DMS79 (cell line): ENCODE results near the gene WWC2.

ENCODE experiments used
- DNase-seq: peaks from one replicate; lab custom pipeline; 2025; lab: John Stamatoyannopoulos, UW

WWC2 gene

GRCh38 chr4:183354219-183354618 lies 255.2 kb downstream of the WWC2 start:
- DNase-seq: no peak

GRCh38 chr4:183355405-183355804 lies 256.3 kb downstream of the WWC2 start:
- DNase-seq: no peak

DNA sequence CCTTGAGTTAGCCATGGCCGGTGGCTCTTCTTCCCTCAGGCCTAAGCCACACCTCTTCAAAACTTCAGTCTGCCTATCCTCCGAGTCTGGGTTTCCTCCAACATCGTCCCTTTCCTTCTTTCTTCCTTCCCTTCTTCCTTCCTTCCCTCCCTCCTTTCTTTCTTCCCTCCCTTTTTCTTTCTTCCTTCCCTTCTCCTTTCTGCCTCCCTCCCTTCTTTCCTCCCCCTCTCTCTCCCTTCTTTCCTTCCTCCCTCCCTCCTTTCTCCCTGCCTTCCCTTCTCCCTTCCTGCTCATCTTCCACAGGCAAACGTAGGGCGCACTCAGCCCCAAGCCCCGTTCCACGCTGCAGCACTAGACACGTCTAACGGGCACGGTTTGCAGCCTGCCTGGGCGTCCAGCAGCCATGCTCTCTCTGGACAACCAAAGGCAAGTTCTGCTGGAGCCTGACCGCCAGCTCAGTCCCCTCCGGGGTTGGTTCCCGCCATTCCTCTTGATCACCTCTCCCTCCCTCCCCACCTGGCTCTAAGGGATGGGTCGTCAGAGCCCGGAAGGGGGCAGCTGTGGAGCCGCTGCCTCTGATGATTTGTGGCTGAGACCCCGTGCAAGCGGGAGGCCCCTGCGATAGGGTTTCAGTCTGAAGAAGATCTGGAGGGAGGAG lies 257.2 kb downstream of the WWC2 start:
- peak; percentile 68 for DNase-seq

GRCh38 chr4:183356931-183357675 lies 258.0 kb downstream of the WWC2 start:
- peak; percentile 78 for DNase-seq

DNA sequence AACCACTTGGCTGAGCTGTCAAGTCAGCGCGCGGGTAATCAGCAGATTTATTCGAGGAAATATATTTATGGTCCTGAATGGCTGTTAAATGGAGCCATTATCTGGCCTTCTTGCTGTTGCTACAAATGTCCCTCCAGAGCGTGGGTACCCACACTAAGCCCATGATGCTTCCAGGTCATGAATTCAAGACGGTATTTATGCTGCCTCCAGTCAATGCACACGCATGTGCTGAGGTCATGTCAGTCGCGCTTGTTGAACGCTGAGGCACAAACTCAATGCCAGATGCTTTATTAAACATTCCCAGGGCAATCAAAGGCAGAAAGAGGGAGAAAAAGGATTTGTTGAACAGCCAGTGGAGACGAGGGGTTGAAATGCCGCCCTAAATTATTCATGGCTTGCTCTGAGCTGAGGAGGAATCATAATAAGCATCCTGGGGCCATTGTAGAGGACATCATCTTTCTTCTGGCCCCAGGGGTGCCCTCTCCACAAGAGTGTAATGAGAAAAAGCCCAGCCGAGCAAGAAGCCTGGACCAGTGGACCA lies 259.2 kb downstream of the WWC2 start:
- no peak for DNase-seq

DNA sequence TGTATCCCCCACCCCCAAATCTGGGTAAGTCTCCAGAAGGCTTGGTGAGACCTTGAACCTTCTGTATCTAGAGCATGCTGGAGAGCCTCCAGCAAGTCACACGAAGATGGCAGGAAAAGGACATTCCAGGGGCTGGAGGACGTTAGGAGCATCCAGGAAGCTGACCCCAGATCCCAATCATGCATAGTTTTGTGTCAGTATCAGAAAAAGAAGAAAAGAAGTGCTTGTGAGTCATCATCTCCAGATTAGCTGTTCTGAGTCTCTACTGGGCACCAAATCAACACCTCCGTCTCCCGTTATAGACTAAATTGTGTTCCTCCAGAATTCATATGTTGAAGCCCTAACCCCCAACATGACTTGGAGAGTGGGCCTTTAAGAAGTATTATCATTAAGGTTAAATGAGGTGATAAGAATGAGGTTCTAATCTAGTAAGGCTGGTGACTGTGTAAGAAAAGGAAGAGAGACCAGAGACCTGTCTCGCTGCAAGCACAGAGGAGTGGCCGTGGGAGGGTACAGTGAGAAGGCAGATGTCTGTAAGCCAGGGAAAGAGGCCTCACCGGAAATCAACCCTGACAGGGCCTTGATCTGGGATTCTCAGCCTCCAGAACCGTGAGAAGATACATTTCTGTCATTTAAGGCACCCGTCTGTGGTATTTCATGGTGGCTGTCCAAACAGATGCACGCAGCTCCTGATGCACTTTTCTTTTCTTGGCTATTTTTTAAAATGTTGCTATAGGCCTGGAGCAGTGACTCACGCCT lies 261.3 kb downstream of the WWC2 start:
- DNase-seq: no peak

GRCh38 chr4:183362036-183362435 lies 263.0 kb downstream of the WWC2 start:
- no peak for DNase-seq

DNA sequence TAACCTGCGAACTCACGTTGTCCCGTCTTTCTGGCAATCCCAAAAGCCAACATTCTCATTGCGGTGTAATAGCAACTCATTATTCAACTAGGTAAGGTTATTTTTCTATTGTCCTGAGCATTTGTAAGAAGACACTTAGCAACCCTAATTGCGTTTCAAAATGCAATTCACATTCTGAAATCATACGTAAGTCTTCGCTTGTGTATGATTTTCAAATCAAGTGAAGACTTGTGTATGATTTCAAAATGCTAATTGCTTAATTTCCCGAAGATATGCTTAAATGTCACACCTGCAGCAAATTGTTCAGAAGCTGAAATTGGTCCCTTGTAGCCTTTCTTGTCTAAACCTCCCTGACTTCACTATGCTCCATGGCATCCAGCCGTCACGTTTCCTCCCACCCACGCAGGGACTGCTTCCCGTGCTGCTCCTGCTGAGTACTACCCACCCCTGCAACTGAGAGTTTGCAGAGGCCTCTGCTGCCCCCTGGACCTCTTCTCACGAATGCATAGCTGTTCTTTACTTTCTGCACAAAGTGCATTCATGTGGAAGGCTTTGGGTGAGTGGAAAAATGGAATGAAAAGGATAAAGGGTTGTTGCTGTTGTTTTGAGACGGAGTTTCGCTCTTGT lies 264.0 kb downstream of the WWC2 start:
- no peak for DNase-seq

DNA sequence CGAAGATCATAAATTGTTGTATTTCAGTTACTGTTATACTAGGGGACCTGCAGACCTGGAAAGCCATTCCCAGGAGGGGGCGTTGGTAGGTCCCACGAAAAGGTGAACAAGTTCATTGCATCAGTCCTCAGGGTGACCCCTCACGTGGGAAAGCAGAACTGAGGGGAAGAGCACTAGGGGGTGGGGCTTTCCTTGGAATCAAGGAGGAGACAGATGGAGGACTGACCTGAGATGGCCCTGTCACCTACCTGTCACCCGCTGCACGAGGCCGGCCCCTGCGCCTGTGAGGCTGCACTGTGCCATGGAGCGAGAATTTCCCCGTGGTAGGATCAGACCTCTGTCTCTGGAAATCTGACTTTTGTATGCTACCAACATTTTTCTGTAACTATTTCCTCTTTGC lies 265.0 kb downstream of the WWC2 start:
- DNase-seq: no peak

GRCh38 chr4:183366206-183366835 lies 267.3 kb downstream of the WWC2 start:
- DNase-seq: no peak

GRCh38 chr4:183369073-183369472 lies 270.0 kb downstream of the WWC2 start:
- DNase-seq: no peak
